GM18868 (cell line): ENCODE measurements around the gene CHN2.

Experiments
- ATAC-seq: cut with Tn5 transposase; IDR thresholded peaks from one replicate; pipeline ENCODE4 v1.9.1; 2021; ENCODE audit warnings: mild to moderate bottlenecking, moderate library complexity; ENCODE audit not compliant: unreplicated experiment

CHN2 gene

DNA sequence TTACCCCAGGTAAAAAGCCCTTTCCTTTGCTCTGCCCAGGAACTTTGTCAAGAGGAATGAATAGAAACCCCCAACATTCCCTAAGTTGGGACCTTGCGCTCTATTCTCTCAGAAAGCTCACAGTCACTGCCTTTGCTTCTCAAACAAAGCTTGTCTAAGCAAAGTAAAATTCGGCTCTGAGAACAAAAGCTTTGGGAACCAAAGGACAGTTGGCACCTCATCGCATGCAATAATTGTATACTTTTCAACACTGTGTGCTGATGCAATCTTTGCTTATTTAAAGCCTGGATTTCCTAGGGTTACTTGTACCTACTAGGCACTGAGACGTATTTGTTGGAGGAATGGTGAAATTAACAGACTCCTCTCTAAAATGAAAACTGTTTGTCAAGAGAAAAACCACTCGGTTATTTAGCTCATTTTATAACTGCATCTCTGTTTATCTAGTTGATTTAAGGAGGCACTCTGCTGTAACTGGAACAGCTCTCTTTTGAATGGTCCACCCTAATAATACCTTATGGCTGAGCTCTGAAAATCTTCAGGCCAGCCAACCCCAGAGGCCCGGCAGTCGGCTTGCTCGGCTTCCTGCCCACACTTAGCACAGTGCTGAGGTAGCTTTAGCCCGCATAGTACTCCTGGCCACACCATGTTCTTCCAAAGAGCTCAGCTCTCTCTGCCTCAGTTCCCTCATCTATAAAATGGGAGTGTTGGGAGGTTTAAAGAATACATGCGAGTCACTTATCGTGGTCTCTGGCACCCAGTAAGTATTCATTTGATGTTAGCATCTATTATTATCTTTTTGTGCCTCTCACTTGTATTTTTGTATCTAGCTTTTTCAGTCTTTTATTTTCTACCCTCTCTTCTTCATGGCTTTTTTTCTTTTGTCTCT lies 288.9 kb downstream of the CHN2 start:
- no peak for ATAC-seq

- no peak for ATAC-seq
These were observed 289.7 kb downstream of the CHN2 start for GRCh38 chr7:29484280-29484679.

- ATAC-seq, result no peak
These were observed 291.0 kb downstream of the CHN2 start for GRCh38 chr7:29485339-29486190.

DNA sequence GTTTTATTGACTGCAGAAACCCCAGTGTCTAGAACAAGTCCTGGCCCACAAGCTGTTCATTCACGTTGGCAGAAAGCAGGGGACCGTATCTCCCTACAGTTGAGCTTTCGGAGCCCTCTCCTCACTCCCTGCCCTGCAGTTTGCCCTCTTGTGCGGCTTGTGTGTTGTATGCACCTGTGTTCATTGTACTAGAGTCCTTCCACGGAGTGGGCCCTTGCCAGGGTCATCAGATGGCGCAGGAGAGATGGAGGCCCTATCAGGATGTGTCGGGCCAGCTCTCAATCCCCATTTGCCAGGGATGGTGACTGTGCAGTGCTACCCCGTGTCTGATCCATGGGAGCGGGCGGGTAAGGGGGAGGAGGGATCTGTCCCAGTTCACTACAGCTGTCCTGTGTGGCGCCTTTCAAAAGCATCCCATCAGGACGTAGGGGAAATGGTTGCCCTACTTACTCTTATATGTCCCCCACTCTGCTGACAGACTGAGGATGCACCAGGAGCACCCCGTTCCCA lies 291.7 kb downstream of the CHN2 start:
- ATAC-seq, result no peak

DNA sequence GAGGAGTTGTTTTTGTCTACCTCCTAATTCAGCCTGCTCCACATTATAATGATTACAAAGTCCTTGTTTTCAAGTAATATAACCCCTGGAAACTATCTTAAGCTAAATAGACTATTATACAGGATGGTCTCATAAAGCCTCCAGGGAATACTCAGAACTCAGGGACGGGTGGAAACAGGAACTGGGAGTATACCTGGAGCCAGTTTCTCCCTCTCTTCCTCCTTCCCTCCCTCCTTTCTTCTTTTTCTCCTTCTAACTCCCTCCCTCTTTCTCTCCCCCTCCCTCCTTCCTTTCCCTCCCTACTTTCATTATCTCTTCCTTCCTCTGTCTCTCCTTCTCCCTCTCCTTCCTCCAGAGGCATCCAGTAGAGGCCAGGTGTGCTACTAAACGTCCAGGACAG lies 292.8 kb downstream of the CHN2 start:
- no peak for ATAC-seq

- no peak for ATAC-seq
These were observed 293.8 kb downstream of the CHN2 start for GRCh38 chr7:29488203-29488970.

- no peak for ATAC-seq
These were observed 294.4 kb downstream of the CHN2 start for GRCh38 chr7:29488977-29489376.

DNA sequence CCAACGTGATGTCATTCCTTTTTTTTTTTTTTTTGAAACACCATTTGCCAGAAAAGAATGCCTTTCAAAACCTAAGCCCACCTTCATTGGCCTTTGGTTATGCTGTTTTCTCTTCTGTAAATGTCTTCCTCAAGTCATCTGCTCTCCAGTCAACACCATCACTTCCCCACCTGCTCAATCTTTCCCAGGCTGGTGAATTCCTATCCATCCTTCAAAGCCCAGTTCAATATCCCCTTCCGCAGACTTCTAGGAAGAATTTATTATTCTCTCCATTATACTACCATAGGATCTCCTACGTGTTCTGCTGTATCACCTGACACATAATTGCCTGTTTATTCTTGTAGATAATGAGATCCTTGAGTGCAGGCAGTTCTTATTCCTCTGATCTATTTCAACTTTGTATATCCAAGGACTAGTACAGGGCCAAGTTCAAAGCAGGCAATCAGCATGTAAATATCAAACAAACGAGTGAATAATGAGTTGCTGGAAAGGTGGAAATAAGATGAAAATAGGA lies 295.6 kb downstream of the CHN2 start:
- no peak for ATAC-seq

DNA sequence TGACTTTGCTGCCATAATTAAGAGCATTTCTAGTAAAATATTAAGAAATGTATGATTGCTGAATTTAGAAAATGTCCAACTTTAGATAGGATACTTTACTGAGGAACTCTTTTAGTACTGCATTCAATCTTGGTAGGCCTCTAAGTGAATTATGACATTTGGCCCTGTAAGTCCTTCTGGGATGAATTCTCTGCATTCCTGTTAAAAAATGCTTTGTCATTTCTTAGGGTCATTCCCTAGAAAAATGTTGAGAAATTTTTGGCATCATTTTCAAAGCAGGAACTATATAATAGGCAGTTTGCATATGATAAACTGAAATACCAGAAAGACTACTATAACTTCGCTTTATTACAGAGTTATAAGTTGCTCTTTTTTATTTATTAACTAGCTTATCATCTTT lies 299.8 kb downstream of the CHN2 start:
- no peak for ATAC-seq

GRCh38 chr7:29495653-29496052 lies 301.1 kb downstream of the CHN2 start:
- no peak for ATAC-seq

GRCh38 chr7:29496355-29497020 lies 301.9 kb downstream of the CHN2 start:
- no peak for ATAC-seq

DNA sequence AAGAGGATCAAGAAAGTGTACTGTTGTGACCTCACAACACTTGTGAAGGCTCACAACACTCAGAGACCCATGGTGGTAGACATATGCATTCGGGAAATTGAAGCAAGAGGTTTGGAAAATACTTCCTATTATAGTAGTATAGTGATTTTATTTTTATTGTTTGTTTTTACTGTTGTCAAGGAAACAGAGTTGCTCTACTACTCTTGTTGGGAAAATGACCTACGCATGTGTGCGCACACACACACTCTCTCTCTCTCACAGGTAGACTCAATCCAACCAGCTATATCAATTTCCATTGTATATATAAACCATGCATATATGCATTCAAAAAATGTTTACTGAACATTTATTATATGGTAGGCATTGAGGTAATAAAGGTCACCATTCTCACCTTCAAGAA lies 305.4 kb downstream of the CHN2 start:
- ATAC-seq, result no peak

GRCh38 chr7:29500719-29501118 lies 306.1 kb downstream of the CHN2 start:
- ATAC-seq, result no peak

DNA sequence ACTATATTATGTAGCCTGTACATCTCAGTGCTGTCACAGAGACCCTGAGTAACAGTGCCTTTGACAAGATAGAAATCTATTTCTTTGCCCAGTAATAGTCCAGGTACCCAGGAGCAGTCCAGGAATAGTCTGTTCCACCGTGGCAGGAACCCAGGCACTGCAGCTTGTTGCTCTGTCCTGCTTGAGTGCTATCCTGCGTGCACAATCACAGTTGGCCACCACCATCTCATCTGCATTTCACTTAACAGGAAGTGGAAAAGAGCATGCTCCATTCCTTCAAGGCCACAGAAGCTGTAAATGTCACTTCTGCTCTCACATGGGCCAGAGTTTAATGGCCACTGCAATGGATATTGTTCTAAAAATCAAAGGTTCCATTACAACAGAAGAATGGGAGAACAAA lies 307.6 kb downstream of the CHN2 start:
- ATAC-seq, result no peak

GRCh38 chr7:29505931-29506330 lies 311.4 kb downstream of the CHN2 start:
- no peak for ATAC-seq

- no peak for ATAC-seq
These were observed 314.0 kb downstream of the CHN2 start for GRCh38 chr7:29508608-29509007.

DNA sequence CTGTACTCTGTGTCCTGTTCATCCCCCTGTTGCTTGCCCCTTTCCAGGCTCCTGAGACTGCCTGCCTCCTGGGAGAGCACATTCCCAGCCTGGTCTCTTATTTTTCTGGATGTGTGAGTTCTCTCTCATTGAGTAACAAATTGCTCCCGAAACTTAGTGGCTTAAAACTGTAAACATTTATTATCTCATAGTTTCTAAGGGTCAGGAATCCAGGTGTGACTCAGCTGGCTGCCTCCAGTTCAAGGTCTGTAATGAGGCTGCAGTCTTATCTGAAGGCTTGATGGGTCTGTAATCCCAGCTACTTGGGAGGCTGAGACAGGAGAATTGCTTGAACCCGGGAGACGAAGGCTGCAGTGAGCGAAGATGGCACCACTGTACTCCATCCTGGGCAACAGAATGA lies 315.5 kb downstream of the CHN2 start:
- no peak for ATAC-seq

DNA sequence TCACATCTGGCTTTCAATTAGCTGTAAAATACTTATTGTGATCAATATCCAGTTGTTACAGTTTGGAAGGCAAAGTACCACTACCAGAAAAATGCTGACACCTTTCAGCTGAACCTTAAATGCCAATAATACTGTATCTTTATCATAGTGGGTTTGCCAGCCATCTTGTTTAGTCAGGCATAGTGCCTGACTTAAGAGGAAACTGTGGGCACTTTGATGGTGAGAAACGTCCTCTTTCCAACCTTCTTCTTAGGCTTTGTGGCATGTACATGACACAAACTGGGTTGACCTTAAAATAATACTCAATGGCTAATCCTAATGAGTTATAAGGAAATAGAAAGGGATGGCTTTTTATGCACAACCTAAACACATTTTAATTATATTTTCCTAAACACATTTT lies 316.8 kb downstream of the CHN2 start:
- no peak for ATAC-seq

DNA sequence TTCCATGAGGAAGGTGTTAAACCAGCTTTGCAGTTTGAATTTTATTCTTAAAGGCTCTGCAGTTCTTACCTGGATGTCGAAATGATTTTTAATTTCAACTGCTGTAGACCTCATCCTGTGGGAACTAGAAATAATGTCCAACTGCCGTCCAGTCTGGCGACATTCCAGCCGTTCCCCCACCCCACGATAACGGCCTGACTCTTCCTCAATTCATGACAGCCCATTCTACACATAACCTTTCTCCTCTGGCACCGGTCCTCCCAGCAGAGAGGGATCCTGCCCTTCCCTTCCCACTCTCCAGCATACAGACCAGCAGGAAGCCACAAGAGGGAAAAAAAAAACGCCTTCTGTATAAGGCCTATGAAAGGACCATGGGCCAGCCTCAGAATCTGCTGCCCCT lies 317.3 kb downstream of the CHN2 start:
- ATAC-seq, result no peak

DNA sequence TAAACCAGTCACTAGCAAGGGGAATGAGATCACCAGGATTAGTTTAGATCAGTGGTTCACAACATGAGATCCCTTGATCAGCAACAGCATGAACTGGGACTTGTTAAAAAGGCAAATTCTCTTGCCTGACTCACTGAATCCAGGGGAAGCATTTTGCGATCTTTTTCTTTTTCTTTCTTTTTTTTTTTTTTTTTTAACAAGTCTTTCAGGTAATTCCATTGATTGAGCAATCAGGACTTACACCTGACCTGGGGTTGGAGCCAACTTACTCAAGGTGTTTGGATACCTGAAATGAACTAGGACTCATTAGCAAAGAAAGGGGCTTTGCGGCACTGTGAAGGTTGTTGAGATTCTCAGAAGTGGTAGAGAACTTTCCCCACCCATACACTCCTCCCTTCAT lies 321.9 kb downstream of the CHN2 start:
- no peak for ATAC-seq
